ENCODE data around the gene ICE2. TPM values are rescaled to one million over a fixed set of nuclear protein-coding genes. Genes with fewer than 3 reads are reported as not detected.
A peak's percentile ranks its signal among the peaks of the same experiment; 100 is the strongest.

ICE2 gene
- total RNA-seq, 1 donor from 2014 or later, result 67.2 TPM

DNA sequence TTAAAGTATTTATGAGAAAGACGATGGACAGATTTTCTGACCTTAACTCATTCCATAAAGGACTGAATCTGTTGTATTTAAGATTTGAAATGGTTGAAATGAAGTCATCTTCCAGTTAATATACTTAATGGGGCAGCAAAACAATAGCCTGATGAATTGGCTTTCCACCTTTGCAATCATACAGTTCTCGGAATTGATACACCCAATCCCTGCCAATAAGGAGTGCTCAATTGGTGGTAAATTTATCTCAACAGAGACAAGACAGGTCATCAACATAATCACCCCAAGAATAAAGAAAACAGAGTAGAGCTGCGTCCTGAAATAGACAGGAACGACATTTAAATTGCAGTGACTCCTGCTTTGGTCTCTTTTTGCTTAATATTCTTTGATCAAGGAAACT, 92.3 kb downstream of the ICE2 start:
- Mint-ChIP-seq H3K27me3 (ENCODE audit: low read depth) (no peaks in the 10 kb centered on the region), H3K4me3 (no peak overlapping the region), H3K36me3 (peaks cover 28% of the 10 kb centered on the region), H3K9me3 (no peaks in the 10 kb centered on the region), H3K4me1 (peaks cover 84% of the 10 kb centered on the region), H3K27ac (peak overlapping the region; percentile 93)
- no peak for DNase-seq (ENCODE audit: low spot score in 2 of 2, unreplicated experiment in 2 of 2)
- TF ChIP-seq CTCF (IDR thresholded peaks at IDR 0.05; ENCODE audit: unreplicated experiment), result no peak

DNA sequence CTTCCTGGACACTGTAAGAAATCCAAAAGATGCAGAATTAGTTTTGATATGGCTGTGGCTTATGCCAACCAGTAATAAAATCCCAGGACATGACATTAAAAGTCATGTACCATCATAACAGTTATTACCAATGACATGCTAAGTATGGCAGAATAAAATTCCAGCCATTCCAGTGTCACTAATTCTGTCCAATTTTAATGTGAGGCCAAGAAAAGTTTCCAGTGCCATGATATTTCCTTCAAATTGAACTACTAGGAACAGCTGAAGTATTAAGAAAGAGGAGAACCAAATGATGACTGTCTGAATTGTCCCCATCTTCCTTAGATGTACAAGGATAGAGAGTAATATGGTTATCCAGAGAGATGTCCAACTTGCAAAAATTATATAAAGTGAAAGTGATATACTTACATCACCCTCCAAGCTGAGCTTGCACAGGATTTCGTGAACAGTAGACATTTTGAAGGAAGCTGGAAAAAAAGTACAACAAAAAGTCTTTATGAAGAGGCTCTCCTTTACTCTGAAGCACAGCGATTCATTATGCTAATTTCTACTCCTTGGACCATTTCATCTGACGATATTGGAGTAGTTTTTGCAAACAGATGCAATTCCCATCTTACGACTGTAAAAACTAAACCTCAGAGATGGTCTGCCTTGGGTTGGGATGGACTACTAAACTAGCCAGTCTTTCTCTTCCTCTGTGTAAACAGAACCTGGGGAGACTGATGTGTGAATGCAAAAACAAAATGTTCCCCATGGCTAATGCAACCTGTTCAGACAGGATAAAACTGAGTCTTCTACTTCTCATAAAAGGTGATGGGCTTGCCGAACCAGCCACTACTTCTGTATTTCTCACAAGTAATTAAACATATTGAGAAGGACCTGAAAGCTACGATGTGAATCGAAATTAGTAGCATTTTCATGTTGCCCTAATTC, 93.1 kb downstream of the ICE2 start:
- no peak for TF ChIP-seq CTCF (IDR thresholded peaks at IDR 0.05; ENCODE audit: unreplicated experiment)
- peak overlapping the region; percentile 93 for H3K27ac Mint-ChIP-seq
- peaks cover 32% of the 10 kb centered on the region for H3K36me3 Mint-ChIP-seq
- DNase-seq (ENCODE audit: low spot score in 2 of 2, unreplicated experiment in 2 of 2), result no peak
- H3K4me3 Mint-ChIP-seq, result no peak overlapping the region
- H3K4me1 Mint-ChIP-seq, result peaks cover 84% of the 10 kb centered on the region
- H3K27me3 Mint-ChIP-seq (ENCODE audit: low read depth), result no peaks in the 10 kb centered on the region
- no peaks in the 10 kb centered on the region for H3K9me3 Mint-ChIP-seq

DNA sequence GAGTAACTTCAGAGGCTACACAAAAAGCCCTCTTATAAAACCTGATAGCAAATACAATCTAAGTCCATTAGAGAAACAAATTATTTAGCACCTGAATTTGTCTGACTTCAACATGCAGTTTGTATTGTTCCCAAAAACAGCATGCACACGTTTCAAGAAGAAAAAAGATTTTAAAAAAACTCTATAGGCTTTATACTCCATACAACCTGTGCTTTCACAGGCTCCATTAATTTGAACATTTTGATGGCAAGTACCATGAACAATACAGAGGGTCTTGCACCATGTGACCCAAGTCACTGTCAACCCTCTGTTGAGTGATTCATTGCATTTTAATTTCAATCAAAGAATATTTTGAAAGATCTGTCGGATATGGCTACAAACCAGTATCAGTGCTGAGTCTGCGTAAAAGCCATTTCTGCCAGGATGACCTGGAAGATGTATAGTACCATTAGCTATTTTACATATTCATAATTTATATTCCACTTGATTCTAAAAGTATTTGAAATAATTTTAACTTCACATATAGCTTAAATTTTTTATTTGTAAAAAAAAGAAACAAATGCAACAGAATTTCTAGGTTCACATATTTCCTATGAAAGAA, 94.3 kb downstream of the ICE2 start:
- no peak overlapping the region for H3K4me3 Mint-ChIP-seq
- TF ChIP-seq CTCF (IDR thresholded peaks at IDR 0.05; ENCODE audit: unreplicated experiment), result no peak
- H3K27ac Mint-ChIP-seq, result peak overlapping the region; percentile 92
- no peaks in the 10 kb centered on the region for H3K9me3 Mint-ChIP-seq
- DNase-seq (ENCODE audit: low spot score in 2 of 2, unreplicated experiment in 2 of 2), result no peak
- H3K4me1 Mint-ChIP-seq, result peaks cover 82% of the 10 kb centered on the region
- no peaks in the 10 kb centered on the region for H3K27me3 Mint-ChIP-seq (ENCODE audit: low read depth)
- H3K36me3 Mint-ChIP-seq, result peaks cover 38% of the 10 kb centered on the region

GRCh38 chr15:60384053-60384452, 94.9 kb downstream of the ICE2 start:
- no peaks in the 10 kb centered on the region for H3K27me3 Mint-ChIP-seq (ENCODE audit: low read depth)
- no peak for DNase-seq (ENCODE audit: low spot score in 2 of 2, unreplicated experiment in 2 of 2)
- H3K9me3 Mint-ChIP-seq, result no peaks in the 10 kb centered on the region
- H3K4me1 Mint-ChIP-seq, result peaks cover 81% of the 10 kb centered on the region
- no peak overlapping the region for H3K4me3 Mint-ChIP-seq
- peaks cover 38% of the 10 kb centered on the region for H3K36me3 Mint-ChIP-seq
- peak overlapping the region; percentile 92 for H3K27ac Mint-ChIP-seq
- no peak for TF ChIP-seq CTCF (IDR thresholded peaks at IDR 0.05; ENCODE audit: unreplicated experiment)

GRCh38 chr15:60382773-60383674, 95.9 kb downstream of the ICE2 start:
- Mint-ChIP-seq H3K4me1 (peaks cover 77% of the 10 kb centered on the region), H3K27me3 (ENCODE audit: low read depth) (no peaks in the 10 kb centered on the region), H3K27ac (peak overlapping the region; percentile 97), H3K4me3 (no peak overlapping the region), H3K9me3 (no peaks in the 10 kb centered on the region), H3K36me3 (peaks cover 40% of the 10 kb centered on the region)
- DNase-seq (ENCODE audit: low spot score in 2 of 2, unreplicated experiment in 2 of 2), result no peak
- no peak for TF ChIP-seq CTCF (IDR thresholded peaks at IDR 0.05; ENCODE audit: unreplicated experiment)
